ENCODE results near the gene FBLN2. TPM values are rescaled to one million over a fixed set of nuclear protein-coding genes. Genes with fewer than 3 reads are reported as not detected.

FBLN2 gene
- total and polyA plus RNA-seq, 2 of the 13 experiments (the other 11 are each of a cell fraction or from before 2014, with no cell fraction given): not detected

DNA sequence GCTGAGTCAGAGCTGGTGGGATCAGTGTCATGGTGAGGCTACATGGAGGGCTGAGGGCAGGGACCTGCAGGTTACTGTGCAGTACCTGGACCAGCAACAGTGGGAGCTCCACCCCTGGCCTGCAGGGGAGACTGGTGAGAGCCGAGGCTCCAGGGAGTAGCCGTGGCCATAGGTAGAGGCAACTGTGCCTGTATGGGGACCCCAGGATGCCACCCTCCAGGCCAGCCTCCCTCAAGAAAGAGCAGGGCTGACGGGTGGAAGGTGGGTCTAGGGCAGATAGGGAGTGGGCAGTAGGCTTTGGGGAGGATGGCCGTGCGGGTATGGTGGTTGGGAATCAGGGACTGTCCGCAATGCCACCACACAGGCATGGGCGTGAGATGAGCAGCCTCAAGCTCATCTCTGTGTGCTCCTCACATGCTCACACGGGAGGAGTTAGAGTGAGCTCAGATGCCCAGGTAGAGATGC is 35.5 kb downstream of the FBLN2 start (continued):
- TF ChIP-seq THAP9 (CRISPR knock-in tag; IDR thresholded peaks at IDR 0.05; ENCODE audit: borderline replicate concordance) (no peak), SKI (IDR thresholded peaks at IDR 0.05; ENCODE audit: partially characterized antibody) (no peak), SMYD3 (CRISPR knock-in tag; IDR thresholded peaks at IDR 0.05) (no peak), RBM39 (IDR thresholded peaks at IDR 0.05; ENCODE audit: low read depth, low read length, poor library complexity, severe bottlenecking) (no peak), NR2F1 (CRISPR knock-in tag; IDR thresholded peaks at IDR 0.05) (no peak), SMARCE1 (IDR thresholded peaks at IDR 0.05; ENCODE audit: borderline replicate concordance) (no peak), TERF1 (CRISPR knock-in tag; IDR thresholded peaks at IDR 0.05) (no peak), ZNF468 (CRISPR knock-in tag; IDR thresholded peaks at IDR 0.05) (no peak)
- TF ChIP-seq, protein P1, sequence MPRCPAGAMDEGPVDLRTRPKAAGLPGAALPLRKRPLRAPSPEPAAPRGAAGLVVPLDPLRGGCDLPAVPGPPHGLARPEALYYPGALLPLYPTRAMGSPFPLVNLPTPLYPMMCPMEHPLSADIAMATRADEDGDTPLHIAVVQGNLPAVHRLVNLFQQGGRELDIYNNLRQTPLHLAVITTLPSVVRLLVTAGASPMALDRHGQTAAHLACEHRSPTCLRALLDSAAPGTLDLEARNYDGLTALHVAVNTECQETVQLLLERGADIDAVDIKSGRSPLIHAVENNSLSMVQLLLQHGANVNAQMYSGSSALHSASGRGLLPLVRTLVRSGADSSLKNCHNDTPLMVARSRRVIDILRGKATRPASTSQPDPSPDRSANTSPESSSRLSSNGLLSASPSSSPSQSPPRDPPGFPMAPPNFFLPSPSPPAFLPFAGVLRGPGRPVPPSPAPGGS (CRISPR knock-in tag; IDR thresholded peaks at IDR 0.05): no peak

Measured in HepG2 (cell line).